GM18498 (cell line): ENCODE measurements around the gene LMAN1L.
"Not testable (repeated sequence)": the region's sequence is repeated elsewhere in the genome, so short reads cannot be mapped to it uniquely, and the experiment has no call there.

ENCODE experiments used
- ATAC-seq: cut with Tn5 transposase; IDR thresholded peaks from one replicate; pipeline ENCODE4 v1.9.1; 2021; ENCODE audit warnings: mild to moderate bottlenecking, moderate library complexity; ENCODE audit not compliant: unreplicated experiment

LMAN1L gene

GRCh38 chr15:74782259-74783071 is 30.2 kb upstream of the LMAN1L start:
- ATAC-seq: peak; percentile 20

GRCh38 chr15:74783072-74783807 is 29.4 kb upstream of the LMAN1L start:
- ATAC-seq: no peak

- ATAC-seq: no peak
Measured at GRCh38 chr15:74783808-74784175, 28.8 kb upstream of the LMAN1L start.

GRCh38 chr15:74784426-74785193 is 28.0 kb upstream of the LMAN1L start:
- ATAC-seq: no peak

GRCh38 chr15:74785194-74786032 is 27.2 kb upstream of the LMAN1L start:
- no peak for ATAC-seq

- not testable (repeated sequence) for ATAC-seq
Measured at GRCh38 chr15:74786081-74786480, 26.6 kb upstream of the LMAN1L start.

GRCh38 chr15:74786551-74787165 is 26.0 kb upstream of the LMAN1L start:
- ATAC-seq: no peak

- ATAC-seq: peak; percentile 52
Measured at GRCh38 chr15:74787251-74788041, 25.2 kb upstream of the LMAN1L start.

- no peak for ATAC-seq
Measured at GRCh38 chr15:74788042-74788682, 24.5 kb upstream of the LMAN1L start.

GRCh38 chr15:74788683-74789151 is 23.9 kb upstream of the LMAN1L start:
- ATAC-seq: peak; percentile 38

- no peak for ATAC-seq
Measured at GRCh38 chr15:74789171-74789631, 23.4 kb upstream of the LMAN1L start.

GRCh38 chr15:74789741-74790079 is 22.9 kb upstream of the LMAN1L start:
- no peak for ATAC-seq

GRCh38 chr15:74790080-74790916 is 22.3 kb upstream of the LMAN1L start:
- ATAC-seq: no peak

GRCh38 chr15:74791007-74791406 is 21.6 kb upstream of the LMAN1L start:
- ATAC-seq: no peak

GRCh38 chr15:74791667-74792066 is 21.0 kb upstream of the LMAN1L start:
- ATAC-seq: no peak

- ATAC-seq: no peak
Measured at GRCh38 chr15:74792227-74793016, 20.2 kb upstream of the LMAN1L start.
